NCI-H2196 (cell line): ENCODE results near the gene DNAH12.
"Not testable (repeated sequence)": the region's sequence is repeated elsewhere in the genome, so short reads cannot be mapped to it uniquely, and the experiment has no call there.

Experiments
- DNase-seq: peaks from one replicate; lab custom pipeline; 2025; ENCODE audit not compliant: unreplicated experiment; lab: John Stamatoyannopoulos, UW

Gene DNAH12

DNA sequence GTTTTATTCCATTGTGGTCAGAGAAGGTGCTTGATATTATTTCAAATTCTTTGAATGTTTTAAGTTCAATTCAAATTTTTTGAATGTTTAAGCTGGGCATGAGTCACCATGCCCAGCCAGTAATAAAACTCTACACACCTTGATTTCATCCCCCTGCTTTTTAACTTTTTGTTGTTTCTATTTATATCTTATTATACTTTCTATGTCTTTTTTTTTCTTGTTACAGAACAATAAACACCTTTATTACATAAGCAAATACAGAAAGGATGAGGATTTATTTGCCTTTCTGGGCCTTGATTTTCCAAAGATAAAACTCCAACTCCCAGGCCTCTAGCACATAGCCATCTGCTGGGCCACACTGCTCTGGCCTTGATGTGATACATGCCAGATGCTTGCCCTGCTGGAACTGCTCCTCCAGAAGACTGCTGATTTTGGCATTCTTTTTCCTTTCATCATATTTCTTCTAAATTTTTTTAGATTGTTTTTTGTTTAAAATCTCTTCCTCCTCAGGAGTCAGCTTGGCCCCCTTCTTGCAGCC, 14.0 kb downstream of the DNAH12 start:
- DNase-seq, result no peak

DNA sequence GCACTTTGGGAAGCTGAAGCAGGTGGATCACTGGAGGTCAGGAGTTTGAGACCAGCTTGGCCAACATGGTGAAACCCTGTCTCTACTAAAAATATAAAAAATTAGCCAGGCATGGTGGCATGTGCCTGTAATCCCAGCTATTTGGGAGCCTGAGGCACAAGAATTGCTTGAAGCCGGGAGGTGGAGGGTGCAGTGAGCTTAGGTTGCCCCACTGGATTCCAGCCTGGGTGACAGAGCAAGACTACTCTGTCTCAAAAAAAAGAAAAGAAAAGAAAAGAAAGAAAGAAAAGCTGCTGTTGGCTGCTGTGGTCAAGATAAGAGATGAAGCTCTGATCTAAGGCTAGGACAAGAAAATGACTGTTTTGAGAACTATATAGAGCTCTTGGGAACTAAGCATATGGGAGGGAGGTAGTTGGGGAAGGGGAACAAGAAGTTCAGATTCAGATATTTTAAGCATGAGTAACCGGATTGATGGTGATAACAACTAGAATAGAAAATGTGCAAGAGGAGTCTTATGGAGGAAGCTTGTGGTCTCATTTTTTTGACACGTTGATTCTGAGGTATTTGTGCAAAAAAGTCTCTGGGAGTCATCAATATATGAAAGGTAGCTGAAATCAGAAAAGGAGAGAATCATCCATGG, 25.7 kb downstream of the DNAH12 start:
- no peak for DNase-seq

- DNase-seq, result no peak
These were observed 32.0 kb downstream of the DNAH12 start for GRCh38 chr3:57512166-57512565.

DNA sequence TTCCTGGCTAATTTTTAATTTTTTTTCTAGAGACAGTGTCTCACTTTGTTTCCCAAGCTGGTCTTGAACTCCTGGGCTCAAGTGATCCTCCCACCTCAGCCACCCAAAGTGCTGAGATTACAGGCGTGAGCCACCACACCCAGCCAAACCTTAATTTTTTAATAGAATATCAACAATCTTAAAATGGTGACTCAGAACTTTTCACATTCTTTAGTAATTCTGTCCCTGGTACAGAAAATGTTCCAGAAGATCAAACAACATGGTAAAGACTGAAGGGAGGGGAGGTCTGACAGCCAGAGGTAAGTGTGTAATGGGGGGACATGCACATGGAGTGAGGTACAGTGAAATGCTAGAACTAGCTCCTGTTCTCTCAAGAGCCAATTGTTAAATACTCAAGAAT, 38.2 kb downstream of the DNAH12 start:
- no peak for DNase-seq

DNA sequence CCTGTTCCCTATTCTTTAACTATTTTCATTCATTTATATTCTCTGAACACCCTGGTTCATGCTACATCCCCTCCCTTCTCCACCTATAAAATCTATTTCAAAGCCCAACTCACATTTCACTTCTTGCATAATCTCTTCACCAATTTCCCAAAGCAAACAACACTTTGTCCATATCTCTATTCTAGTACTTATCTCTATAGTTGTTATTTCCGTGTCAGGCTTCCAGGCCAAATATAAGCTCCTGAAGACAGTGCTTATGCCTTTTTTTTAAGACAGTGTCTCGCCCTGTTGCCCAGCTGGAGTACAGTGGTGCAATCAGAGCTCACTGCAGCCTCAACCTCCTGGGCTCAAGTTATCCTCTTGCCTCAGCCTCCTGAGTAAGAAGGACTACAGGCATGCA, 43.6 kb downstream of the DNAH12 start:
- DNase-seq, result no peak

- DNase-seq, result no peak
These were observed 46.2 kb downstream of the DNAH12 start for GRCh38 chr3:57497904-57498303.

DNA sequence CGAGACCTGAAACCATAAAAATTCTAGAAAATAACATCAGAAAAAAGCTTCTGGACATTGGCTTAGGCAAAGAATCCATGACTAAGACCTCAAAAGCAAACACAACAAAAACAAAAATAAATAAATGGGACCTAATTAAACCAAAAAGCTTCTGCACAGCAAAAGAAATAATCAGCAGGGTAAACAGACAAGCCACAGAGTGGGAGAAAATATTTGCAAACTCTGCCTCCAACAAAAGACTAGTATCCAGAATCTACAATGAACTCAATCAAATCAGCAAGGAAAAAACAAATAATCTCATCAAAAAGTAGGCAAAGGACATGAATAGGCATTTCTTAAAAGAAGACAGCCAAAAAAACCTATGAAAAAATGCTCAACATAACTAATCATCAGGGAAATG, 59.6 kb downstream of the DNAH12 start:
- no peak for DNase-seq

DNA sequence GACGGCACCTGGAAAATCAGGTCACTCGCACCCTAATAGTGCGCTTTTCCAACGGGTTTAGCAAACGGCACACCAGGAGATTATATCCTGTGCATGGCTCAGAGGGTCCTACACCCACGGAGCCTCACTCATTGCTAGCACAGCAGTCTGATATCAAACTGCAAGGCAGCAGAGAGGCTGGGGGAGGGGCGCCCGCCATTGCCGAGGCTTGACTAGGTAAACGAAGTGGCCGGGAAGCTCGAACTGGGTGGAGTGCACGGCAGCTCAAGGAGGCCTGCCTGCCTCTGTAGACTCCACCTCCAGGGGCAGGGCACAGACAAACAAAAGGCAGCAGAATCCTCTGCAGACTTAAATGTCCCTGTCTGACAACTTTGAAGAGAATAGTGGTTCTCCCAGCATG, 67.0 kb downstream of the DNAH12 start:
- DNase-seq, result not testable (repeated sequence)

- DNase-seq, result no peak
These were observed 79.3 kb downstream of the DNAH12 start for GRCh38 chr3:57464801-57465200.

GRCh38 chr3:57464011-57464410, 80.1 kb downstream of the DNAH12 start:
- DNase-seq, result no peak

- DNase-seq, result no peak
These were observed 92.8 kb downstream of the DNAH12 start for GRCh38 chr3:57451150-57451846.

DNA sequence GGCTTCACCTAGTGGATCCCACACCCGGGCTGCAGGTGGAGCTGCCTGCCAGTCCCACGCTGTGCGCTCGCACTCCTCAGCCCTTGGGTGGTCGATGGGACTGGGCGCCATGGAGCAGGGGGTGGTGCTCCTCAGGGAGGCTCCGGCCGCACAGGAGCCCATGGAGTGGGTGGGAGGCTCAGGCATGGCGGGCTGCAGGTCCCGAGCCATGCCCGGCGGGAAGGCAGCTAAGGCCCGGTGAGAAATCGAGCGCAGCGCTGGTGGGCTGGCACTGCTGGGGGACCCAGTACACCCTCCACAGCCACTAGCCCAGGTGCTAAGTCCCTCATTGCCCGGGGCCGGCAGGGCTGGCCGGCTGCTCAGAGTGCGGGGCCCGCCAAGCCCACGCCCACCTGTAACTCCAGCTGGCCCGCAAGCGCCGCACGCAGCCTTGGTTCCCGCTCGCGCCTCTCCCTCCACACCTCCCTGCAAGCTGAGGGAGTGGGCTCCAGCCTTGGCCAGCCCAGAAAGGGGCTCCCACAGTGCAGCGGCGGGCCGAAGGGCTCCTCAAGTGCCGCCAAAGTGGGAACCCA, 94.8 kb downstream of the DNAH12 start:
- not testable (repeated sequence) for DNase-seq

DNA sequence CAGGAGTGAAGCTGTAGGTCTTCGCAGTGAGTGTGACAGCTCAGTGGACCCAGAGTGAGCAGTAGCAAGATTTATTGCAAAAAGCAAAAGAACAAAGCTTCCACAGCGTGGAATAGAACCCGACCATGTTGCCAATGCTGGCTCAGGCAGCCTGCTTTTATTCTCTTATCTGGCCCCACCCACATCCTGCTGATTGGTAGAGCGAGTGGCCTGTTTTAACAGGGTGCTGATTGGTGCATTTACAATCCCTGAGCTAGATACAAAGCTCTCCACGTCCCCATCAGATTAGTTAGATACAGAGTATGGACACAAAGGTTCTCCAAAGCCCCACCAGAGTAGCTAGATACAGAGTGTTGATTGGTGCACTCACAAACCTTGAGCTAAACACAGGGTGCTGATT, 95.7 kb downstream of the DNAH12 start:
- not testable (repeated sequence) for DNase-seq

GRCh38 chr3:57446318-57446841, 97.8 kb downstream of the DNAH12 start:
- no peak for DNase-seq

- DNase-seq, result no peak
These were observed 99.7 kb downstream of the DNAH12 start for GRCh38 chr3:57444469-57444868.

- not testable (repeated sequence) for DNase-seq
These were observed 104.0 kb downstream of the DNAH12 start for GRCh38 chr3:57440144-57440543.

- not testable (repeated sequence) for DNase-seq
These were observed 105.7 kb downstream of the DNAH12 start for GRCh38 chr3:57438460-57438859.

GRCh38 chr3:57436195-57436761, 107.9 kb downstream of the DNAH12 start:
- no peak for DNase-seq

GRCh38 chr3:57434041-57434440, 110.1 kb downstream of the DNAH12 start:
- DNase-seq, result no peak

DNA sequence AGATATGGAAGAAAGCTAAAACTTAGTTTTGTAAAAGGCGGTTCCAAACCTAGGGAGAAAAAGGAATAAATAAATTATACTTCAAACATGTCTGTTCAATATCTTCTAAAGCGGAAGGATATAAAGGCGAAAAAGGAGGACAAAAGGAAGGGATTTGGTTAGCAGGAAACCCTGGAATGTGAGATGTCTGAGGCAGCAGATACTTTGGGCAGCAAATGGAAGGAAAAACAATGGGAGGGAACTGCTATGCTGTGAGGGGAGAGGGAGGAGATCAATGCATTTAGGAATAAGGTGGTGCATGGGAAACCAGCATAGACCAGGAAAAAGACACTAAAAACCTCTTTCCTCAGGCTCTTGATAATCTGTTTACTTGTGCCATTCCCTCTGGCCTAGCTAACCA, 120.8 kb downstream of the DNAH12 start:
- no peak for DNase-seq

DNA sequence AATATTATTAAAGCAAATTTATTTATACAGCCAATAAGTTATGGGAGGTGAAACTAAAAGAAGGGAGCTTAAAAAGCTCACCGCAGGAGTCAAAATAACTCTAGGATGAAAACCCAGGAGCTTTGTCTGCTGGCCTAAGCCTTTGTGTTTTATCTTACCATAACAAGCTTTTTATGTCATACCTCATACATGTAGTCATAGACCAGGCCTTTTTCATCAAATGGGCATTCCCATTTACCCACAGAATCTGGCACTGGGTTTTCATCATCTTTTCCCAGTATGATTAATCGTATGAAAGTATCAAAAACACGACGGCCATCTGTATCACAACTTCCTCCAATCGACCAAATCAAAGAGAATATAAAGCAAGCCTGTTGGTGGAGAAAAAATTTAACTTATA, 122.8 kb downstream of the DNAH12 start:
- no peak for DNase-seq

- DNase-seq, result no peak
These were observed 124.1 kb downstream of the DNAH12 start for GRCh38 chr3:57420001-57420400.
